Right renal pelvis (tissue), 4 donors: Measurements from ENCODE around the gene TUG1. TPM values are rescaled to one million over a fixed set of nuclear protein-coding genes. Genes with fewer than 3 reads are reported as not detected.
A peak's percentile ranks its signal among the peaks of the same experiment; 100 is the strongest.

Experiments
- DNase-seq, 4 donors: peaks; one replicate each; pipeline ENCODE4 v3.0.0-alpha.2; 2013; ENCODE audit warnings: low read depth in 4 of 4, low spot score in 3 of 4, missing footprints in 1 of 4
- polyA plus RNA-seq, 4 donors: library from polyadenylated mRNA; unstranded; fragments of 120-200 nt; gene quantifications; one replicate each; pipeline ENCODE4 v1.2.1, GENCODE V29; 2013; ENCODE audit not compliant: insufficient read length in 4 of 4

The TUG1 gene
- 100 to 1,000 TPM; 194 to 241 (median 229) TPM for polyA plus RNA-seq

GRCh38 chr22:30968924-30969531, at the start of gene TUG1:
TUG1 (plus strand) TSS chr22:30969265.
- peak; percentile 94 to 97 (median 96) for DNase-seq

- no peak for DNase-seq
Measured at GRCh38 chr22:30919973-30920372, 49.1 kb upstream of the TUG1 start.

DNA sequence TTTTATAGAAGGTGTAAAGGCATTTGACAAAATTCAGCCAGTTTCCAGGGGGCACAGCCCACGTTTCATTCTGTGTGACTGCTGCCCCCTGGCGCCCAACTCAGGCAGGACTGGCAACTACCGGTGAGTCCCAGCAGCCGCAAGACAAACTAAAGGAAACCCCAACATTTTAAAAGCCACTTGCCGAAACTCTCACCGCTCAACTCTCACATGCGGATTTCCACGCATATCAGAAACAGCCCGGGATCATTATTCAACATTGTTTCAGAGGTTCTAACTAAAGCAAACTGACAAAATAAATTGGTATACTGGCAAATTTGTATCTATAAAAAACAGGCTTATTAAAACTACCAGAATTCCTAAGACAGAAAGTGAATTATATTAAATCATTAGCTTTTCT, 48.7 kb upstream of the TUG1 start:
- peak; percentile 27 to 63 (median 54) for DNase-seq

- no peak for DNase-seq
Measured at GRCh38 chr22:30921108-30921507, 48.0 kb upstream of the TUG1 start.

GRCh38 chr22:30922151-30922611, 46.9 kb upstream of the TUG1 start:
- peak; percentile 22 to 34 (median 26) for DNase-seq

- DNase-seq, result no peak
Measured at GRCh38 chr22:30923168-30923900, 45.7 kb upstream of the TUG1 start.

GRCh38 chr22:30925667-30926066, 43.4 kb upstream of the TUG1 start:
- no peak for DNase-seq

GRCh38 chr22:30926706-30927105, 42.4 kb upstream of the TUG1 start:
- DNase-seq, result no peak

DNA sequence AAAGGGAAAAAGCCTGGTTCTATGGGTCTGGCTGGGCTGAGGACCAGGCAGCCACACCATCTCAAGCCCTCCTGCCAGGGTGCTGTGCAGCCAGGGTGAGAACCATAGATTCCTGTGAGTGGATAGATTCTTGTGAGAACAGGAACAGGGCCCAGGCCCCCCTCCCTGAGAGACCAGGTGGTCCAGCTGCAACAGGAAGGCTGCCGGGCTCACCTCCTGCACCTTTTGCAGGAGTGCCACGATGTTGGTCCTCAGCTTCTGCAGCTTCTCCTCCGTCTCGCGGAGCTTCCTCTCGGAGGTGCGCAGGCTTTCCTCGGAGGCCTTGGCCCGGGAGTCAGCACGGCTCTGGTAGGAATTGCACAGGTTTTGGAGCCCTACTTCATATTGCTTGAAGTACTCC, 41.3 kb upstream of the TUG1 start:
- no peak for DNase-seq

DNA sequence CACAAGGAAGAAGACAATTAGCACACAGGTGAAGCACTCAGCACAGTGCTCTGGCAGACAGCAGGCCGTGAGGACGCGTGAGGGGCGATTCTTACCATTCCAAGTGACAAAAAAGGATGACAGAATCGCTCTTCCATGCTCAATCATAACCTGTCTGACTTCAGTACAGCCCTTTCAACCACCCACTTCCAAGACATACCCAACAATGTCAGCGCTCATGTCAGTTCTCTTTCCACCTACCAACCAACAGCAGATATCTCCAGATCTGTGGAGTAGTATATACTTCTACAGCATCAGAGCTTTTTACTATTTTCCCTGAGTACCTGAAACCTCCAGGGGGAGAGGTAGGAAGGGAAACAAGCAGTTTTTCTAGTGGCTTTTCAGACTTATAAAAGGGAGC, 40.7 kb upstream of the TUG1 start:
- DNase-seq, result no peak

DNA sequence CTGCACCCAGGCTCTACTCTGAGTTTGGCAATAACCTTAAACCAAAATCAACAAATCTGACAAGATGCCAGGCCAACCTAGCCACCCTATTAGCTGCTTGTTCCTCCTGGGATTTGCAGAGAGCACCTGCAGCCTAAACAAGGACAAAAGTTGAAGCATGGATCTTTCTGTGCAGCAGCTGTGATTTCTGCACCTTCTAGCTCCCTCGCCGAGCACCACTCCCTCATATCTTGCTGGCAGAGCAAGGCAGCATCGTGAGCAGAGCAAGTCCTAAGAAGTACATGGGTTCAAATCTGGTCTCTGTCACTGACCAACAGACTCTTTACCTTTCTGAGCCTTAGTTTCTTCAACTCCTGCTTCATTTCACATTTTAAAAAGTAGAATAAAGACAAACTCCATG, 38.8 kb upstream of the TUG1 start:
- DNase-seq, result no peak

- no peak for DNase-seq
Measured at GRCh38 chr22:30931541-30932300, 37.3 kb upstream of the TUG1 start.

DNA sequence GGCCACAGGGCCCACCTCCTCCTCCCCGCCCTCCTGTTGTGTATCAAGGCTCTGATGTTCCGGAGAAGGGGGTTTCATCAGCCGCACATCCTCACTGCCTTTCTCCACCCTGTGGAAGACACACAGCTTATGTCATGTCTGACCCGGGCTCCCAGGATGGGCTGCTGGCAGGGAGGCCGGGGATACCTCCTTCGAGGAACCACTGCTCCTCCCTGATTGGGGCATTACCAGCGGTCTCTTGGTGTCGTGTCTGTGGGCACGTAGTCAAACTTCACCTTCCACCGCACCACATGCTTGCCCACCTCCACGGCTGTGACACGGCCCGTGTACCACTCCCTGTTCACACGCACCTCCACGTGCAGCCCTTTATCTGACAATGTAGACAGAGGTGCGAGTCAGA, 36.4 kb upstream of the TUG1 start:
- DNase-seq, result no peak

DNA sequence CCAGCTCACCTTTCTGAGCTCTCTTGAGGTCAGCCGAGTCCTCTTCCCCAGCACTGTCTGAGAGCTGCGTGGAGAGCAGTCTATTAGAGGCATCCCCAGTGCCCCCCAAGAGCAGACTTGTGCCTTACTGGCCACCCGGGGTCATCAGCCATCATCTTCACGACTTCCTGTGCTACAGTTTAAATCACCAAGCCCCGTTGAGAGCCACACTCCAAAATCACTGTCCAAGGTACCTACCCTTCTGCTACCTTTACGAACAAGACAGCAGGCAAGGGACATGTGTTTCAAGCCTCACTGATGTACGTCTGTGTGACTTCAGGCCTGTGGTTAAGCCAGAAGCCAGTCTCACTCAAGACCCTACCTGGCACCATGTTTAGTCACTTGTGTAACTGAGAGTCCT, 35.6 kb upstream of the TUG1 start:
- no peak for DNase-seq

GRCh38 chr22:30934053-30934452, 35.0 kb upstream of the TUG1 start:
- DNase-seq, result no peak

- no peak for DNase-seq
Measured at GRCh38 chr22:30940685-30941362, 28.2 kb upstream of the TUG1 start.

DNA sequence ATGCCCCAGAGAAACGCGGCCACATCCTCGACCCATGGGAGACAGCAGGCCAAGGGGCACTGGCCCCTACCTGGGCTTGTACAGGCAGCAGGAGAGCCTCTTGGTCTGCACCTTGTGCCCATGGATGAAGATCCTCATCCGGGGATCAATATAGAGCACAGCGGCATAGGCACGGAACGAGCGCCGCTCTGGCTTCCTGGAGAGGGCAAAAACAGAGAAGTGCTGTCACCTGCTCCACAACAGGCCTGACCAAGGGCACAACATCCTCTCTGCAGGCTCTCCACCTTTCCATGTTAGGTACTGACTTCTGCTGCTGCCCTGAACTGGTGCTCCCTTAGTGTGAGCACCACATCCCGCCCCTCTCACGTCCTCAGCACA, 27.7 kb upstream of the TUG1 start:
- DNase-seq, result no peak

GRCh38 chr22:30943368-30943767, 25.7 kb upstream of the TUG1 start:
- no peak for DNase-seq

DNA sequence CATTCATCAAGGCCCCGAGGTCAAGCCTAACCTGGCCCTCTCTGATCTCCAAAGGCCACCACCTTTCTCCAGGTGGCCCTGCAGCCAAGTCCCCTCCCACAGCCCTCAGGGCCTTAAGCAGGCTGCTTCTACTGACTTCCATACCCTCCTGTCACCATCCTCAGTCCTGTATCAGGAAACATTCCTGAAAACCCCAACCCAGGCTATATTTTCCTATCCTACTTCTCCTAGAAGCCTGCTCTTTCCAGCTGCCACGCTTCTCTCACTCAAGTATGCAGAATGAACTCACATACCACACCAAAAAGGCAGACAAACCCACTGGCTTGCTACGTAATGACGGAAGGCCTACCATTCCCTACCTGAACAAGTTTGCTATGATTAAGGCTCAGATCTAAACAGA, 24.1 kb upstream of the TUG1 start:
- no peak for DNase-seq

- DNase-seq, result no peak
Measured at GRCh38 chr22:30945653-30946052, 23.4 kb upstream of the TUG1 start.

- DNase-seq, result no peak
Measured at GRCh38 chr22:30946354-30946753, 22.7 kb upstream of the TUG1 start.
